K562 (cell line): ENCODE measurements around the gene FUBP3. TPM values are rescaled to one million over a fixed set of nuclear protein-coding genes. Genes with fewer than 3 reads are reported as not detected.
A peak's percentile ranks its signal among the peaks of the same experiment; 100 is the strongest.

Experiments
- CC2D1A ChIP-seq: fragments of 450-650 bp; IDR thresholded peaks from 2 replicates; pipeline ENCODE4 v1.6.1; 2017; ENCODE audit warnings: mild to moderate bottlenecking
- CLOCK ChIP-seq: fragments of 250-450 bp; sonication (Bioruptor Pico); IDR thresholded peaks from 2 replicates; pipeline ENCODE4 v1.4.0; 2020; ENCODE audit warnings: mild to moderate bottlenecking, moderate library complexity, borderline replicate concordance
- COPS2 ChIP-seq: fragments of 450-650 bp; conservative IDR thresholded peaks from 2 replicates; pipeline ENCODE4 v1.6.1; 2016; ENCODE audit warnings: mild to moderate bottlenecking, moderate library complexity
- GABPB2 ChIP-seq: fragments of 250-450 bp; sonication (Bioruptor Pico); conservative IDR thresholded peaks from 2 replicates; pipeline ENCODE4 v1.5.1; 2021; ENCODE audit warnings: mild to moderate bottlenecking
- HCFC1 ChIP-seq: IDR thresholded peaks from 2 replicates; pipeline ENCODE4 v1.6.1; 2012; ENCODE audit warnings: low read depth, low read length, improper control_type of control experiment
- SMAD4 ChIP-seq: fragments of 250-450 bp; sonication (Bioruptor Pico); conservative IDR thresholded peaks from 2 replicates; pipeline ENCODE4 v1.8.0; 2021; ENCODE audit warnings: inconsistent platforms, mild to moderate bottlenecking, moderate library complexity
- TSHZ1 ChIP-seq: fragments of 250-450 bp; sonication (Bioruptor Pico); IDR thresholded peaks from 2 replicates; pipeline ENCODE4 v1.4.0; 2020; ENCODE audit warnings: mild to moderate bottlenecking, moderate library complexity
- VEZF1 ChIP-seq: fragments of 200-800 bp; sonication (Bioruptor generic); IDR thresholded peaks from 2 replicates; pipeline ENCODE4 v1.6.1; 2017; ENCODE audit warnings: missing genetic modification characterization, missing compliant biosample characterization
- ZC3H4 ChIP-seq: sonication (generic); formaldehyde crosslinking; IDR thresholded peaks from 2 replicates; pipeline ENCODE4 v1.9.0; 2021; ENCODE audit warnings: missing genetic modification reagents, borderline replicate concordance
- ZNF592 ChIP-seq: fragments of 450-650 bp; IDR thresholded peaks from 2 replicates; pipeline ENCODE4 v1.6.1; 2017; ENCODE audit warnings: antibody characterized with exemption, mild to moderate bottlenecking
- ZNF639 ChIP-seq, 2 experiments: fragments of 200-800 bp in 1 of 2; sonication (Bioruptor generic) in 1 of 2; sonication (generic) in 1 of 2; formaldehyde crosslinking in 1 of 2; IDR thresholded peaks in 1 of 2; conservative IDR thresholded peaks in 1 of 2; 2 replicates each; pipeline versions ENCODE4 v1.5.0 to v1.6.1; 2016 to 2020; ENCODE audit warnings: missing compliant biosample characterization in 1 of 2, missing genetic modification characterization in 1 of 2, missing genetic modification reagents in 1 of 2
- polyA plus RNA-seq, 8 experiments: library from polyadenylated mRNA; depleted of rRNA in 4 of 8; stranded (reverse) in 5 of 8; unstranded in 3 of 8; fragments of >200 nt; fragmentation: Nextera tagmentation in 2 of 8; fragmentation: Illumina TruSeq in 1 of 8; extraction: Ambion mirVana in 2 of 8; extraction: Trizol in 1 of 8; gene quantifications; 2 replicates each; pipeline versions ENCODE4 v1.2.1 to v1.2.3, GENCODE V29; 2011 to 2014; ENCODE audit warnings: inconsistent platforms in 1 of 8, missing spikeins in 1 of 8
- total RNA-seq, 7 experiments: library from RNA; depleted of rRNA in 6 of 7; stranded (reverse); fragments of >200 nt in 6 of 7; fragmentation: Illumina TruSeq in 2 of 7; extraction: Trizol in 2 of 7; gene quantifications; 2 replicates each; pipeline versions ENCODE4 v1.2.1 to v1.2.3, GENCODE V29; 2011 to 2021; ENCODE audit warnings: low replicate concordance in 1 of 7

Gene FUBP3
- total and polyA plus RNA-seq, 9 of the 15 experiments (the other 6 are each of a cell fraction or from before 2014, with no cell fraction given): 3.0 to 64.0 (median 48.1) TPM

GRCh38 chr9:130680836-130681768, 101.7 kb downstream of the FUBP3 start (continued):
- TF ChIP-seq ZNF592 (no peak), ZNF639 (CRISPR knock-in tag; conservative IDR thresholded peaks at IDR 0.05 in 1 of 2, IDR thresholded peaks at IDR 0.05 in 1 of 2) (peak in 1 of 2 experiments; percentile 73; a peak in 2 of 4 replicates), CC2D1A (no peak), GABPB2 (no peak), HCFC1 (no peak), SMAD4 (CRISPR knock-in tag) (no peak; the same call in 1 of the 2 replicates), VEZF1 (CRISPR knock-in tag) (peak; percentile 65), CLOCK (no peak), TSHZ1 (CRISPR knock-in tag) (no peak), ZC3H4 (CRISPR knock-in tag) (no peak), COPS2 (no peak)
